A549 (cell line): ENCODE measurements around the gene TMEM164. TPM values are rescaled to one million over a fixed set of nuclear protein-coding genes. Genes with fewer than 3 reads are reported as not detected.
A peak's percentile ranks its signal among the peaks of the same experiment; 100 is the strongest.

ENCODE experiments used
- ATAC-seq, 2 experiments: fragments of 200-7000 bp in 1 of 2; fragments of >200 bp in 1 of 2; cut with Nextera tagmentation in 1 of 2; cut with Tn5 transposase in 1 of 2; 3 replicates each; pipeline versions ENCODE4 v1.8.0 to v1.9.1; 2018 to 2020; ENCODE audit warnings: mild to moderate bottlenecking in 1 of 2, moderate library complexity in 1 of 2
- CTCF ChIA-PET: fragments of 300-600 bp; sonication (Branson Sonifier 250); formaldehyde crosslinking; extraction: SDS; loops from one replicate; lab custom pipeline; 2021; ENCODE audit warnings: antibody characterized with exemption, inconsistent platforms; lab: Yijun Ruan, JAX
- POLR2A ChIA-PET: fragments of 350-600 bp; formaldehyde crosslinking; extraction: SDS; loops from one replicate; lab custom pipeline; 2021; ENCODE audit warnings: antibody characterized with exemption, inconsistent platforms; lab: Yijun Ruan, JAX
- DNase-seq, 2 experiments: peaks; one replicate each; pipeline versions ENCODE4 v3.0.0 to v3.0.0-alpha.2; 2011 to 2016; ENCODE audit warnings: low read depth in 1 of 2, low spot score in 1 of 2
- FAIRE-seq: peaks from 2 replicates; lab custom pipeline; 2011; peaks lifted over from hg19 to GRCh38; lab: Jason Lieb, UNC
- H3K27ac ChIP-seq, 2 experiments: fragments of >200 bp; sonication (Bioruptor Twin); formaldehyde crosslinking; 3 replicates each; pipeline ENCODE4 v1.5.1; 2016 to 2017
- H3K4me1 ChIP-seq: fragments of >200 bp; sonication (Bioruptor Twin); formaldehyde crosslinking; 3 replicates; pipeline ENCODE4 v1.6.1; 2016
- H3K4me2 ChIP-seq: fragments of >200 bp; sonication (Bioruptor Twin); formaldehyde crosslinking; 3 replicates; pipeline ENCODE4 v1.6.1; 2016
- H3K4me3 ChIP-seq: fragments of >200 bp; sonication (Bioruptor Twin); formaldehyde crosslinking; 3 replicates; pipeline ENCODE4 v1.5.1; 2016
- H3K9me3 ChIP-seq: fragments of >200 bp; sonication (Bioruptor Twin); formaldehyde crosslinking; 3 replicates; pipeline ENCODE4 v1.6.1; 2016
- CBX2 ChIP-seq: fragments of 200-600 bp; sonication (generic); IDR thresholded peaks from 2 replicates; pipeline ENCODE4 v1.6.1; 2016; ENCODE audit warnings: low read depth, mild to moderate bottlenecking, borderline replicate concordance
- CEBPB ChIP-seq, 2 experiments: fragments of >200 bp in 1 of 2; sonication (Bioruptor Twin) in 1 of 2; formaldehyde crosslinking in 1 of 2; IDR thresholded peaks; 2 replicates each; pipeline ENCODE4 v1.6.1; 2012 to 2016
- CHD2 ChIP-seq: fragments of 150-350 bp; IDR thresholded peaks from 2 replicates; pipeline ENCODE4 v1.6.1; 2014; ENCODE audit warnings: low read length; ENCODE audit not compliant: partially characterized antibody
- EHF ChIP-seq: fragments of 250-450 bp; sonication (Bioruptor Pico); IDR thresholded peaks from 2 replicates; pipeline ENCODE4 v1.5.0; 2020; ENCODE audit warnings: mild to moderate bottlenecking
- EHMT2 ChIP-seq: fragments of 200-600 bp; sonication (generic); IDR thresholded peaks from 2 replicates; pipeline ENCODE4 v1.6.1; 2016; ENCODE audit warnings: antibody characterized with exemption, low read depth, mild to moderate bottlenecking, moderate library complexity
- GATA3 ChIP-seq: IDR thresholded peaks from 2 replicates; pipeline ENCODE4 v1.6.1; 2012; ENCODE audit warnings: borderline replicate concordance
- HDAC2 ChIP-seq: fragments of 200-600 bp; sonication (generic); IDR thresholded peaks from 2 replicates; pipeline ENCODE4 v1.6.1; 2016
- JUN ChIP-seq, 2 experiments: fragments of >200 bp; sonication (Bioruptor Twin); formaldehyde crosslinking; IDR thresholded peaks; 2 replicates in 1 of 2; 3 replicates in 1 of 2; pipeline ENCODE4 v1.6.1; 2016 to 2017
- KDM1A ChIP-seq: fragments of 200-600 bp; sonication (generic); IDR thresholded peaks from 2 replicates; pipeline ENCODE4 v1.6.1; 2016; ENCODE audit warnings: low read depth, mild to moderate bottlenecking
- MAZ ChIP-seq: fragments of 150-350 bp; IDR thresholded peaks from 2 replicates; pipeline ENCODE4 v1.6.1; 2014; ENCODE audit warnings: antibody characterized with exemption, low read depth, low read length, borderline replicate concordance
- MYC ChIP-seq: IDR thresholded peaks from 2 replicates; pipeline ENCODE4 v1.6.1; 2012; ENCODE audit warnings: mild to moderate bottlenecking, inconsistent platforms, low read length, improper control_type of control experiment, borderline replicate concordance
- NFE2L2 ChIP-seq: fragments of 150-350 bp; conservative IDR thresholded peaks from 2 replicates; pipeline ENCODE4 v1.6.1; 2014; ENCODE audit warnings: low read length
- NPAS2 ChIP-seq: fragments of 250-450 bp; sonication (Bioruptor Pico); IDR thresholded peaks from 2 replicates; pipeline ENCODE4 v1.8.0; 2022; ENCODE audit warnings: mild to moderate bottlenecking, moderate library complexity, borderline replicate concordance
- NR3C1 ChIP-seq: fragments of >200 bp; sonication (Bioruptor Twin); formaldehyde crosslinking; IDR thresholded peaks from 3 replicates; pipeline ENCODE4 v1.6.1; 2017
- POLR2AphosphoS2 ChIP-seq: conservative IDR thresholded peaks from 2 replicates; pipeline ENCODE4 v1.6.1; 2012; ENCODE audit warnings: low read length, improper control_type of control experiment, inconsistent platforms
- RCOR1 ChIP-seq: fragments of 150-350 bp; IDR thresholded peaks from 2 replicates; pipeline ENCODE4 v1.6.1; 2014; ENCODE audit warnings: antibody characterized with exemption, low read length, low read depth
- RNF2 ChIP-seq: fragments of 200-600 bp; sonication (generic); IDR thresholded peaks from 2 replicates; pipeline ENCODE4 v1.6.1; 2016; ENCODE audit warnings: low read depth, mild to moderate bottlenecking, antibody characterized with exemption, moderate library complexity, borderline replicate concordance
- SREBF2 ChIP-seq: fragments of 450-650 bp; IDR thresholded peaks from 2 replicates; pipeline ENCODE4 v1.6.1; 2014; ENCODE audit warnings: mild to moderate bottlenecking, moderate library complexity
- TFCP2L1 ChIP-seq: fragments of 250-450 bp; sonication (Bioruptor Pico); IDR thresholded peaks from 2 replicates; pipeline ENCODE4 v1.5.0; 2021; ENCODE audit warnings: mild to moderate bottlenecking
- ZFP36 ChIP-seq: fragments of 450-650 bp; IDR thresholded peaks from 2 replicates; pipeline ENCODE4 v1.6.1; 2014; ENCODE audit warnings: borderline replicate concordance; ENCODE audit not compliant: partially characterized antibody
- ZNF302 ChIP-seq: fragments of 250-450 bp; sonication (Bioruptor Pico); IDR thresholded peaks from 2 replicates; pipeline ENCODE4 v1.9.0; 2021; ENCODE audit warnings: inconsistent platforms, mild to moderate bottlenecking, moderate library complexity
- WGBS: methylation state at CpG from one replicate; pipeline ENCODE4 v1.1.6; 2017; ENCODE audit errors: missing lambda C conversion rate; 5-methylcytosine and 5-hydroxymethylcytosine counted together
- polyA plus RNA-seq, 4 experiments: library from polyadenylated mRNA; depleted of rRNA in 3 of 4; stranded (reverse); fragments of >200 nt; fragmentation: RNase III in 1 of 4; extraction: RNeasy Plus Mini Kit Qiagen cat#74134 plus additional on column Dnase treatment in 1 of 4; gene quantifications; 2 replicates in 3 of 4; 3 replicates in 1 of 4; pipeline ENCODE4 v1.2.3, GENCODE V29; 2011 to 2017
- TF ChIP-seq, protein P1 (sequence below): fragments of 250-450 bp; sonication (Bioruptor Pico); IDR thresholded peaks from 2 replicates; pipeline ENCODE4 v1.5.0; 2020; ENCODE audit warnings: low read depth, mild to moderate bottlenecking, moderate library complexity
- TF ChIP-seq, protein P2 (sequence below): IDR thresholded peaks from 2 replicates; pipeline ENCODE4 v1.6.1; 2012

TMEM164 gene
- polyA plus RNA-seq, 2 of the 4 experiments (the other 2 are of a cell fraction), result 32.0 to 43.7 TPM

DNA sequence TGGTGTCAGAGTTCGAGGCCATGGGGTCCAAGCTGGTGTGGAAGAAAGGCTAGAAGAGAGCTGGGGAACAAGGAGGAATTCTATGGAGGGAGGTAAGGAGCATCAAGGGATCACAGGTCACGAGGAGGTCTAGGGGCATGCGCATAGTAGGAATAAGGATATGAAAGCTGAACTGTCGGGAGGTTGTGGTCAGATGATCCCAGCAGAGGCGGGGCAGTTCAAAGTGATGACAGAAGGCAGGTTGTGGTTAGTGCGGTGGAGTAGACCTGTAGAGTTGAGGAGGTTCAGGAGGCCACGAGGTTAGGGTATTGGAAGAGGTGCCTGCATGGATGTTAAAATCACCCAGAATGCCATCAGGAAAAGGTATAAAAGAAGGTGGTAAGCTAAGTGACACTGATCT, 156.3 kb downstream of the TMEM164 start:
- TF ChIP-seq MYC, result no peak
- TF ChIP-seq CHD2, result no peak
- no peak for TF ChIP-seq NR3C1
- no peak for TF ChIP-seq NFE2L2
- TF ChIP-seq KDM1A, result no peak
- TF ChIP-seq CBX2, result no peak
- no peak for TF ChIP-seq TFCP2L1 (CRISPR knock-in tag)
- no peak for TF ChIP-seq ZFP36
- TF ChIP-seq, all 56 proteins: peak for 0
- ChIA-PET POLR2A (interaction anchor here (1.2 kb wide), 1 partner anchor 259 kb away, joined by 3 read pairs; no protein-coding TSS in a partner anchor), CTCF (interaction anchor here (1.0 to 34.7 kb wide), 9 partner anchors 9 to 254 kb away, joined by 3 to 848 read pairs (median 7); no protein-coding TSS in a partner anchor)
- H3K27ac ChIP-seq, result no peak overlapping the region
- no peak overlapping the region for H3K4me3 ChIP-seq
- no peak for FAIRE-seq
- ATAC-seq, result no peak
- H3K9me3 ChIP-seq, result no peaks in the 10 kb centered on the region
- no peak for DNase-seq
- 92% methylated on average over 7 of the region's 7 CpGs for WGBS
- no peak overlapping the region for H3K4me2 ChIP-seq
- peaks cover 32% of the 10 kb centered on the region for H3K4me1 ChIP-seq

GRCh38 chrX:110159865-110160264, 157.0 kb downstream of the TMEM164 start:
- Histone ChIP-seq H3K4me3 (no peak overlapping the region), H3K4me1 (peaks cover 26% of the 10 kb centered on the region), H3K9me3 (no peaks in the 10 kb centered on the region), H3K27ac (no peak overlapping the region; a peak in 1 of 6 replicates), H3K4me2 (no peak overlapping the region)
- FAIRE-seq (no peak), ATAC-seq (peak in 1 of 2 experiments; percentile 53; a peak in 3 of 6 replicates), DNase-seq (no peak)
- 35% methylated on average over 2 of the region's 2 CpGs for WGBS
- ChIA-PET POLR2A (interaction anchor here (1.2 kb wide), 1 partner anchor 259 kb away, joined by 3 read pairs; no protein-coding TSS in a partner anchor), CTCF (interaction anchor here (0.7 to 34.7 kb wide), 12 partner anchors 8 to 254 kb away, joined by 3 to 848 read pairs (median 6); no protein-coding TSS in a partner anchor)
- TF ChIP-seq, protein P1, sequence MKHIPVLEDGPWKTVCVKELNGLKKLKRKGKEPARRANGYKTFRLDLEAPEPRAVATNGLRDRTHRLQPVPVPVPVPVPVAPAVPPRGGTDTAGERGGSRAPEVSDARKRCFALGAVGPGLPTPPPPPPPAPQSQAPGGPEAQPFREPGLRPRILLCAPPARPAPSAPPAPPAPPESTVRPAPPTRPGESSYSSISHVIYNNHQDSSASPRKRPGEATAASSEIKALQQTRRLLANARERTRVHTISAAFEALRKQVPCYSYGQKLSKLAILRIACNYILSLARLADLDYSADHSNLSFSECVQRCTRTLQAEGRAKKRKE (CRISPR knock-in tag), result no peak
- TF ChIP-seq EHMT2 (no peak), ZFP36 (no peak), RNF2 (no peak), SREBF2 (no peak), RCOR1 (no peak), EHF (CRISPR knock-in tag) (no peak), POLR2AphosphoS2 (no peak), HDAC2 (no peak), GATA3 (no peak), JUN (IDR thresholded peaks at IDR 0.05) (no peak), ZNF302 (CRISPR knock-in tag) (no peak), CEBPB (IDR thresholded peaks at IDR 0.05) (no peak), NFE2L2 (no peak), MAZ (no peak)
- TF ChIP-seq, protein P2, sequence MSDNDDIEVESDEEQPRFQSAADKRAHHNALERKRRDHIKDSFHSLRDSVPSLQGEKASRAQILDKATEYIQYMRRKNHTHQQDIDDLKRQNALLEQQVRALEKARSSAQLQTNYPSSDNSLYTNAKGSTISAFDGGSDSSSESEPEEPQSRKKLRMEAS, result no peak

DNA sequence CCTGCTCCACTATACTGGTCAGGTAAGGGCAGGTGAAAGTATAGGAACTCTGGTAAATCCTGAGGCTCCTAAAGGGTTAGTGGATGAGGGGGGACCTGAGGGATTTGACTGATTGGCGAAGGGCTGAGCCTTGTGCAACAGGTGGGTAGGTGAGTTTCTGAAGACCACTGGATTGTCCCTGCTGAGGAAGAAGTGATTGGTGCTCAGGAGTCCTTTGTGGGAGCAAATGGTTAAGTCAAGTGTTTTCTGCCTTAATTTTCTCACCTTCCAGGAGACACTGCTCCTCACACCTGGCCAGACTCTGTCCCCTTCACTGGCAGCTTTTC, 158.4 kb downstream of the TMEM164 start:
- Histone ChIP-seq H3K9me3 (no peaks in the 10 kb centered on the region), H3K4me3 (no peak overlapping the region), H3K4me1 (peaks cover 24% of the 10 kb centered on the region), H3K27ac (peak overlapping the region; percentile 11 to 61; a peak in 3 of 6 replicates), H3K4me2 (no peak overlapping the region)
- ChIA-PET POLR2A (no interaction called here), CTCF (interaction anchor here (0.6 to 34.7 kb wide), 12 partner anchors 8 to 252 kb away, joined by 3 to 848 read pairs (median 4); no protein-coding TSS in a partner anchor)
- WGBS, result 89% methylated on average over 1 of the region's 1 CpG
- TF ChIP-seq JUN (IDR thresholded peaks at IDR 0.05) (no peak), RCOR1 (no peak), MAZ (no peak), NPAS2 (no peak)
- FAIRE-seq (no peak), ATAC-seq (no peak), DNase-seq (no peak)
